ENCODE data around the gene PDXK.

PDXK gene

DNA sequence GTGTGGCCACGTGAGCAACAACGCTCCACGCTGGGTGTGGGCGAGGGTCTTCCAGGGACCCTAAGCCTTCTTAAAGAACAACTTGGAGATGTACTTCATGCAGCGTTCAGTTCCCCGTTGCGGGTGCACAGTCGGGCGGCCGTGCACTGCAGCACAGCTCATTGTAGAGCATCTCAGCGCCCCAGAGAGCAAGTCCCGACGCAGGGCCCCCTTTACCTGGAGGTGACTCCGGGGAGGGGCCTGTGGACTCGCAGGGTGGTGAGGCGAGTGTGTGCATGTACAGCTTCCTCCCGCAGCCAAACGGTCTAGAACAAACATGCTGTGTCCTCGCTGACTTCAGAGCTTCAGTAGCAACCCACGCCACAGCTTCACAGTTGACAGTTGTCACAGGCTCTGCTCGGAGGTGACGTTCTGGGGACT lies 89.9 kb downstream of the PDXK start:
- Histone ChIP-seq H2BK12ac (ENCODE audit: low read length) (no peak overlapping the region), H2BK5ac (ENCODE audit: low read length) (no peak overlapping the region), H3K4ac (ENCODE audit: low read length) (no peak overlapping the region), H3K23ac (ENCODE audit: low read depth, low read length, poor library complexity) (no peak overlapping the region), H2BK15ac (ENCODE audit: low read length) (no peak overlapping the region), H4K8ac (ENCODE audit: low read depth, low read length) (no peak overlapping the region), H3K36me3 (replicated peaks in 1 of 2; ENCODE audit: control insufficient read depth in 2 of 2, insufficient read depth in 2 of 2, low read length in 2 of 2) (peaks cover 12 to 21% of the 10 kb centered on the region in 2 donors), H2AFZ (ENCODE audit: low read length) (no peak overlapping the region), H2BK120ac (ENCODE audit: low read depth, low read length) (no peak overlapping the region), H3K9ac (ENCODE audit: low read depth, low read length, poor library complexity) (no peak overlapping the region), H3K14ac (ENCODE audit: low read length) (no peak overlapping the region), H3K9me3 (replicated peaks in 1 of 2; ENCODE audit: control insufficient read depth in 2 of 2, insufficient read depth in 1 of 2, low read depth in 1 of 2, low read length in 2 of 2) (peaks cover 0 to 2% of the 10 kb centered on the region in 2 donors), H2AK5ac (ENCODE audit: low read depth, low read length) (no peak overlapping the region), H4K91ac (ENCODE audit: low read depth, low read length, poor library complexity) (no peak overlapping the region), H3K18ac (ENCODE audit: low read length) (no peak overlapping the region), H3K4me1 (ENCODE audit: control insufficient read depth in 2 of 2, insufficient read depth in 1 of 2, low read depth in 1 of 2, low read length in 2 of 2) (peaks cover 6% of the 10 kb centered on the region in 2 donors), H3K4me2 (ENCODE audit: insufficient read depth, low read length, poor library complexity, severe bottlenecking) (no peak overlapping the region), H3K27ac (replicated peaks; ENCODE audit: low read length) (no peak overlapping the region), H3K79me1 (ENCODE audit: low read depth, low read length) (peaks cover 7% of the 10 kb centered on the region), H3K27me3 (ENCODE audit: control insufficient read depth in 3 of 3, insufficient read depth in 3 of 3, low read depth in 1 of 3, low read length in 3 of 3) (no peaks in the 10 kb centered on the region), H3K4me3 (ENCODE audit: low read length in 2 of 2) (no peak overlapping the region)
- no peak for DNase-seq (ENCODE audit: low spot score)
- no CpG with 5 or more reads among the region's 22 CpGs for WGBS, 2 donors (ENCODE audit: extremely low coverage in 2 of 2, insufficient read length in 2 of 2, insufficient replicate concordance in 1 of 2)

DNA sequence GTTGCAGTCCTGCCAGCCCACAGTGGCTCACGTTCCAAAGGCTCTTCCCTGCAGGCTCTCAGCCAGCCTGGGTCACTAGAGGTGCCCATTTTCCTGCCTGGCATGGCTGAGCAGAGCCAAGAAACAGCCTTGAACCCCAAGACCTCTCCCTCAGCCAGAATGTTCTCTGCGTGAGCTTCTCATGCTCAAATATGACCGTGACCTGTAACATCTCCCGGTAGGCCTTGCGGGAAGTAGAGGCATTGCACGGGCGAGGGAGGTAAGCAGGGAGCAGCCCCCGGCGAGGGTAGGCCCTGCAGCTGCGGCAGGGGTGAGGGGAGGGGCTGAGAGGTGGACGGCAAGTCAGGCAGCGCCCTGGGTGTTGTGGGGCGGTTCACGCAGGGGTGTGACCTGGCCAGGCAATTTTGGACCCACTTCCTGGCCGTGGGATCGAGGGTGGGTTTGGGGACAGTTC lies 90.4 kb downstream of the PDXK start:
- Histone ChIP-seq H4K8ac (ENCODE audit: low read depth, low read length) (no peak overlapping the region), H3K36me3 (replicated peaks in 1 of 2; ENCODE audit: control insufficient read depth in 2 of 2, insufficient read depth in 2 of 2, low read length in 2 of 2) (peaks cover 9 to 16% of the 10 kb centered on the region in 2 donors), H3K9me3 (replicated peaks in 1 of 2; ENCODE audit: control insufficient read depth in 2 of 2, insufficient read depth in 1 of 2, low read depth in 1 of 2, low read length in 2 of 2) (peaks cover 0 to 2% of the 10 kb centered on the region in 2 donors), H3K4ac (ENCODE audit: low read length) (no peak overlapping the region), H3K18ac (ENCODE audit: low read length) (peak overlapping the region; percentile 27), H2BK120ac (ENCODE audit: low read depth, low read length) (no peak overlapping the region), H2BK5ac (ENCODE audit: low read length) (peak overlapping the region; percentile 84), H3K9ac (ENCODE audit: low read depth, low read length, poor library complexity) (no peak overlapping the region), H3K27ac (replicated peaks; ENCODE audit: low read length) (no peak overlapping the region), H3K23ac (ENCODE audit: low read depth, low read length, poor library complexity) (peak overlapping the region; percentile 81), H2AK5ac (ENCODE audit: low read depth, low read length) (no peak overlapping the region), H4K91ac (ENCODE audit: low read depth, low read length, poor library complexity) (no peak overlapping the region), H3K27me3 (ENCODE audit: control insufficient read depth in 3 of 3, insufficient read depth in 3 of 3, low read depth in 1 of 3, low read length in 3 of 3) (no peaks in the 10 kb centered on the region), H2BK12ac (ENCODE audit: low read length) (no peak overlapping the region), H2BK15ac (ENCODE audit: low read length) (no peak overlapping the region), H3K4me1 (ENCODE audit: control insufficient read depth in 2 of 2, insufficient read depth in 1 of 2, low read depth in 1 of 2, low read length in 2 of 2) (peaks cover 7% of the 10 kb centered on the region in 2 donors), H3K79me1 (ENCODE audit: low read depth, low read length) (peaks cover 7% of the 10 kb centered on the region), H3K4me3 (ENCODE audit: low read length in 2 of 2) (no peak overlapping the region), H3K4me2 (ENCODE audit: insufficient read depth, low read length, poor library complexity, severe bottlenecking) (no peak overlapping the region), H2AFZ (ENCODE audit: low read length) (no peak overlapping the region), H3K14ac (ENCODE audit: low read length) (no peak overlapping the region)
- no CpG with 5 or more reads among the region's 16 CpGs for WGBS, 2 donors (ENCODE audit: extremely low coverage in 2 of 2, insufficient read length in 2 of 2, insufficient replicate concordance in 1 of 2)
- no peak for DNase-seq (ENCODE audit: low spot score)

DNA sequence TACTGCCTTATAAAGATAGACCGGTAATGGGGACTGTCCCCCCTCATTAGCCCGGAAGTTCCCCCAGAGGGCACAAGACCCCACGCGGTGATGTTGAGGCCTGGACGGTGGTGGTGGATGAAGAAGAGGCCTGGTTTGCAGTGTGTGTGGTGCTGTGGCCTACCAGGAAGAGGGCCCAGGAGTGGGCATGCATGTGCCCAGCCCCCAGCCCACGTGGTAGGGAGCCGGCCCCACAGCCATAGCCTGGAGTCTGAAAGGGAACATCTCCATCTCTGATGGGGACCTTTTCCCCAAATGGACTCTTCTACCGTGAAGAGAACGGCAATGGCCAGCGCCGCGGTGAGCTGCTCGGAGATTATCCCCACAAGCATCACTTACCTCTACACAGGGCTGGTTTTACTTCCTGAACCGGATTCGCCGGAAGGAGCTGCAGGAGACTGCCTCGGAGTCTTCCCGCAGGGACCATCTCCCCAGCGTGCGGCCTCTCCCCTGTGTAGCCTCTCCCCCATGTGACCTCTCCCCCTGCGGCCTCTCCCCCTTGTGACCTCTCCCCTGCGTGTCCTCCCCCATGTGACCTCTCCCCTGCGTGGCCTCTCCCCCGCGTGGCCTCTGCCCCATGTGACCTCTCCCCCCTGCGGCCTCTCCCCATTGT lies 91.0 kb downstream of the PDXK start:
- Histone ChIP-seq H3K9me3 (replicated peaks in 1 of 2; ENCODE audit: control insufficient read depth in 2 of 2, insufficient read depth in 1 of 2, low read depth in 1 of 2, low read length in 2 of 2) (peaks cover 0 to 2% of the 10 kb centered on the region in 2 donors), H3K18ac (ENCODE audit: low read length) (no peak overlapping the region), H3K4me2 (ENCODE audit: insufficient read depth, low read length, poor library complexity, severe bottlenecking) (no peak overlapping the region), H3K4me1 (ENCODE audit: control insufficient read depth in 2 of 2, insufficient read depth in 1 of 2, low read depth in 1 of 2, low read length in 2 of 2) (peaks cover 11 to 13% of the 10 kb centered on the region in 2 donors), H3K27me3 (ENCODE audit: control insufficient read depth in 3 of 3, insufficient read depth in 3 of 3, low read depth in 1 of 3, low read length in 3 of 3) (no peaks in the 10 kb centered on the region), H4K91ac (ENCODE audit: low read depth, low read length, poor library complexity) (no peak overlapping the region), H3K23ac (ENCODE audit: low read depth, low read length, poor library complexity) (peak overlapping the region; percentile 58), H3K79me1 (ENCODE audit: low read depth, low read length) (peaks cover 7% of the 10 kb centered on the region), H3K4ac (ENCODE audit: low read length) (no peak overlapping the region), H3K9ac (ENCODE audit: low read depth, low read length, poor library complexity) (no peak overlapping the region), H2AFZ (ENCODE audit: low read length) (no peak overlapping the region), H3K4me3 (ENCODE audit: low read length in 2 of 2) (no peak overlapping the region), H3K27ac (replicated peaks; ENCODE audit: low read length) (no peak overlapping the region), H3K14ac (ENCODE audit: low read length) (peak overlapping the region; percentile 38), H3K36me3 (replicated peaks in 1 of 2; ENCODE audit: control insufficient read depth in 2 of 2, insufficient read depth in 2 of 2, low read length in 2 of 2) (peaks cover 7 to 11% of the 10 kb centered on the region in 2 donors), H2BK15ac (ENCODE audit: low read length) (peak overlapping the region; percentile 67), H4K8ac (ENCODE audit: low read depth, low read length) (no peak overlapping the region), H2BK12ac (ENCODE audit: low read length) (peak overlapping the region; percentile 41), H2AK5ac (ENCODE audit: low read depth, low read length) (peak overlapping the region; percentile 97), H2BK5ac (ENCODE audit: low read length) (peak overlapping the region; percentile 84), H2BK120ac (ENCODE audit: low read depth, low read length) (no peak overlapping the region)
- no peak for DNase-seq (ENCODE audit: low spot score)
- WGBS, 2 donors (ENCODE audit: extremely low coverage in 2 of 2, insufficient read length in 2 of 2, insufficient replicate concordance in 1 of 2): no CpG with 5 or more reads among the region's 26 CpGs

GRCh38 chr21:43810505-43811261 lies 91.8 kb downstream of the PDXK start:
- DNase-seq (ENCODE audit: low spot score): peak; percentile 76
- H2AK5ac ChIP-seq (ENCODE audit: low read depth, low read length): peak overlapping the region; percentile 97
- peaks cover 5 to 7% of the 10 kb centered on the region in 2 donors for H3K36me3 ChIP-seq (replicated peaks in 1 of 2; ENCODE audit: control insufficient read depth in 2 of 2, insufficient read depth in 2 of 2, low read length in 2 of 2)
- H3K18ac ChIP-seq (ENCODE audit: low read length): peak overlapping the region; percentile 89
- peak overlapping the region; percentile 84 for H2BK5ac ChIP-seq (ENCODE audit: low read length)
- H2AFZ ChIP-seq (ENCODE audit: low read length): peak overlapping the region; percentile 92
- H3K4ac ChIP-seq (ENCODE audit: low read length): peak overlapping the region; percentile 93
- H3K4me3 ChIP-seq (ENCODE audit: low read length in 2 of 2): no peak overlapping the region
- no peak overlapping the region for H4K8ac ChIP-seq (ENCODE audit: low read depth, low read length)
- H2BK120ac ChIP-seq (ENCODE audit: low read depth, low read length): peak overlapping the region; percentile 73
- peak overlapping the region; percentile 58 for H3K23ac ChIP-seq (ENCODE audit: low read depth, low read length, poor library complexity)
- H3K9me3 ChIP-seq (replicated peaks in 1 of 2; ENCODE audit: control insufficient read depth in 2 of 2, insufficient read depth in 1 of 2, low read depth in 1 of 2, low read length in 2 of 2): peaks cover 0 to 2% of the 10 kb centered on the region in 2 donors
- no peak overlapping the region for H3K4me2 ChIP-seq (ENCODE audit: insufficient read depth, low read length, poor library complexity, severe bottlenecking)
- no peak overlapping the region for H3K27ac ChIP-seq (replicated peaks; ENCODE audit: low read length)
- no peaks in the 10 kb centered on the region for H3K27me3 ChIP-seq (ENCODE audit: control insufficient read depth in 3 of 3, insufficient read depth in 3 of 3, low read depth in 1 of 3, low read length in 3 of 3)
- WGBS, 2 donors (ENCODE audit: extremely low coverage in 2 of 2, insufficient read length in 2 of 2, insufficient replicate concordance in 1 of 2): no CpG with 5 or more reads among the region's 23 CpGs
- peak overlapping the region; percentile 81 for H3K9ac ChIP-seq (ENCODE audit: low read depth, low read length, poor library complexity)
- peaks cover 7% of the 10 kb centered on the region for H3K79me1 ChIP-seq (ENCODE audit: low read depth, low read length)
- H3K4me1 ChIP-seq (ENCODE audit: control insufficient read depth in 2 of 2, insufficient read depth in 1 of 2, low read depth in 1 of 2, low read length in 2 of 2): peaks cover 11 to 13% of the 10 kb centered on the region in 2 donors
- H3K14ac ChIP-seq (ENCODE audit: low read length): peak overlapping the region; percentile 38
- H2BK15ac ChIP-seq (ENCODE audit: low read length): peak overlapping the region; percentile 46
- H4K91ac ChIP-seq (ENCODE audit: low read depth, low read length, poor library complexity): peak overlapping the region; percentile 12
- peak overlapping the region; percentile 41 for H2BK12ac ChIP-seq (ENCODE audit: low read length)
